ENCODE results near the gene PLXNA1.

PLXNA1 gene

GRCh38 chr3:126952983-126953660 is 29.8 kb upstream of the PLXNA1 start:
- no peak for DNase-seq (ENCODE audit: low spot score)

- DNase-seq (ENCODE audit: low spot score): no peak
Observed at GRCh38 chr3:126954141-126954842, 28.6 kb upstream of the PLXNA1 start.

DNA sequence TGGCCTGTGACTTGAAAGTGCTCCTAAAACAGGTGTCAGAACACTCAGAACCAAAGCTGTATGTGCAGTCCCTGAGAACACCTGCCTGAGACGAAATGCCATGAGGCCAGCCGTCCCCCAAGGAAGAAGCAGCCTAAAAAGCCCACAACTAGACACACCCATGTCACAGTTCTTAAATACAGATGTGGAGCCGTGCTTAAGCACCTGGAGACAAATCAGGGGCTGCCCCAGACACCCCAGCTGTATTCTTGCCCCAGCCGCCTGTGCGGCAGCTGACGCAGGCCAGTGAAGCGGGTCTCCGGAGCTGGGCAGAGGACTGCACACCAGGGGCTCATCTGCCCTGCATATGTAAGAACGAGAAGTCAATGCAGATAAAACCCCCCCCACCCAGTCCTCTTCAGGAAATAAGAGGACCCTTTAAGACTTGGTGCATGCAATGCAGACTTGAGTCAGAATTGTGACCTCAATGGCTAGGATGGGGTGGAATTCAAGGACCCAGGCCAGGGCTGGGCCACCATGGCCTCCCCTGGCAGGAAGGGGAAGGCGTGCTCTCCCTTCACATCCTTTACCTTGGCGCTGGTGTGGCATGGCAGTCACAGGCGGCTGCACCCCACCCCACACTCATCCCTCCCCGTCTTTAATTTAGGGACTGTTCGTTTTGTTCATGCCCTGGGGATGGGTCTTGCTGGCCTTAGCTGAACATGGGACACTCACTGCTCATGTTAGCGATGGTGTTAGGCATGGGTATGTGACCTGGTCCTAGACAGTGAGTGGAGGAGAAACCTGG is 27.7 kb upstream of the PLXNA1 start:
- no peak for DNase-seq (ENCODE audit: low spot score)

GRCh38 chr3:126956361-126956760 is 26.6 kb upstream of the PLXNA1 start:
- no peak for DNase-seq (ENCODE audit: low spot score)

GRCh38 chr3:126956866-126957650 is 25.9 kb upstream of the PLXNA1 start:
- DNase-seq (ENCODE audit: low spot score): no peak

- no peak for DNase-seq (ENCODE audit: low spot score)
Observed at GRCh38 chr3:126957776-126958637, 24.9 kb upstream of the PLXNA1 start.

- no peak for DNase-seq (ENCODE audit: low spot score)
Observed at GRCh38 chr3:126958638-126959085, 24.3 kb upstream of the PLXNA1 start.

DNA sequence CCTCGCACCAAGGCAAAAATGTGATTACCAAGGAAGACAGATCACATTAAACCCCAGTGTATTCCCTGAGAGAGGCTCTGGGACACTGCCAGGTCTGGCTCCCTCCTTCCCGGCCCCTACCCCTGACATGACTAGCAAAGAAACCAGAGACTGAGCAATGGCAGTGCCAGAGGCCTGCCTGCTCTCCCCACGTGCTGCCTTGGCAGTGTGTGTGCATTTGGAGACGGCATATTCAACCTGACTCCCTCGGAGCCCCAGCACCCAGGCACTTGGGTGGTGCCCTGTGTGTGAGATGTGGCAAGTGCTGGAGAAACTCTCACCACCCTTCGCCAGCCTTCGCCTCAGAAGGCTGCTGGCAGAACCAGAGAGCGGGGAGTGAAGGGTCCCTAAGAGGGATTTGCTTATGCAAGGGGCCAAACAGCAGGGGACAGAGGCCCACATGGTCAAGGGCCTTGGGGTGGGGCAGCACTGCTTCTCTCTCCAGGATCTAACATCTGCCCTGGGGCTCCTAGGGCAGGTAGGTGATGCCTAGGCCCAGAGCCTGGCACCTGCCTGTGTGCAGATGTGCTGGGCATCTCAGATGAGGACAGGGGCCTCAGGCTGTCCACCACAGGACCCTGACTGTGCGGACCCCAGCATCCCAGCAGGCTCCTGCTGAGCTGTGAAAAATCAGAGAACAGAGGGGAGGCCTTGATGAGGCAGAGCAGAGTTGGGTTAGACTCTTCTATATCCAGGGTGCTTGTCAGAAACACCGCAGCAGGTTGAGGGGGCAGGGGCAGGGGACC is 23.6 kb upstream of the PLXNA1 start:
- no peak for DNase-seq (ENCODE audit: low spot score)

GRCh38 chr3:126959921-126960603 is 22.9 kb upstream of the PLXNA1 start:
- no peak for DNase-seq (ENCODE audit: low spot score)

- no peak for DNase-seq (ENCODE audit: low spot score)
Observed at GRCh38 chr3:126960604-126960995, 22.3 kb upstream of the PLXNA1 start.

DNA sequence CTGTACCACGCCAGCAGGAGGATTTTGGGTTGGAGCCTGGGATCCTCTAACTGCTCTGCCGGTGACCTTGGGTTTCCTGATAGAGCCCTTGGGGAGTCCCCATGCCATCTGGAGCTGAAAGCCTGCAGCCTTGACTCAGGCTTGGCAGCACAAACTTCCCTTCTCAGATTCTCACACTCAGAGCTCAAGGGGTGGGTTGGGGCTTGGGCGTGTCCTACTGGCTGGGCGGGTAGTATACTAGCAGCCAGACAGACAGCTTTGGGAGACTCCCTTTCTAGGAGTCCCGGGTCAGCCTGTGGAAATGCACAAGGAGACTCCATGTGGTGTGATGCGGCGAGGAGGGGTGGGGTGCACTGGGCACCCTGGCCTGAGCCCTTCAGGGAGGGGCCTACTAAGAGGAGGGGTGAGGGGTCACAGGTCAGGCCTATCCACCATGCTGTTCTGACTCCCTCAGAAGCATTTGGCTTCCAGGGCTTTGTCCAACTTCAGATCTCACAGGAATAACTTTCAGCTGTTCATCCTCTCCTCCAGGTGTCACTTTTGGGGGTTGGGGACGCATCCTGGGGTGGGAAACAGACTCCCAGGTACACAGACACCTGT is 21.6 kb upstream of the PLXNA1 start:
- DNase-seq (ENCODE audit: low spot score): no peak

DNA sequence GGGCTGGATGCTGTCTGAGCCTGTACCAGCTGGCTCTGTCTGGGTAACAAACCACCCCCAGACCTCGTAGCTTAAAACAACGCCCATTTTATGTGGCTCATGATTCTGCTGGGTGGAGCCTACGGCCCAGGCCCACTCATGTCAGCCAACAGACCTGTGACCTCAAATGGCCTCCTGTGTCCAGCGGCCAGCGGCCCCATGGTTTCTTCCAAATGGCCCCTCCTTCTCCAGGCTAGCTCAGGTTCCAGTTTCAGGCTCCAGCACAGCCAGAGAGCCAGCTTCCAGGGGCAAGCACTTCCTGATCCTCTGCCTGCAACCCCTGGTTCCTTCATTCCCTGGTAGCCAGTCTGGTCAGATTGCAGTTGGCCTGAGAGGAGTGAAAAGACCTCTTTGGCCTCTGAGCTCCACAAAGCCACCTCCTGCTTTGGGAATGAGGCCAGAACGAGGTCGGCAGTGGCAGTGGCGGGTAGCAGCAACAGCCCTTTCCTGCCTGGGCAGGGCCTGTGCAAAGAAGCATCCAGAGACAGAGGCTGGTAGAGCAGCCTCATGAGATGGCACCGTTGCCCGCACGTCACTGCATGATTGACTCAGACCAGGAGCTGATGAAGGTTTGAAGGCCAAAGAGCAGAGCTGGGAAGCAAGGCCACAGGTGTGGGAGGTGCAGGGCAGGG is 21.0 kb upstream of the PLXNA1 start:
- no peak for DNase-seq (ENCODE audit: low spot score)

- DNase-seq (ENCODE audit: low spot score): no peak
Observed at GRCh38 chr3:126962756-126963155, 20.2 kb upstream of the PLXNA1 start.

DNA sequence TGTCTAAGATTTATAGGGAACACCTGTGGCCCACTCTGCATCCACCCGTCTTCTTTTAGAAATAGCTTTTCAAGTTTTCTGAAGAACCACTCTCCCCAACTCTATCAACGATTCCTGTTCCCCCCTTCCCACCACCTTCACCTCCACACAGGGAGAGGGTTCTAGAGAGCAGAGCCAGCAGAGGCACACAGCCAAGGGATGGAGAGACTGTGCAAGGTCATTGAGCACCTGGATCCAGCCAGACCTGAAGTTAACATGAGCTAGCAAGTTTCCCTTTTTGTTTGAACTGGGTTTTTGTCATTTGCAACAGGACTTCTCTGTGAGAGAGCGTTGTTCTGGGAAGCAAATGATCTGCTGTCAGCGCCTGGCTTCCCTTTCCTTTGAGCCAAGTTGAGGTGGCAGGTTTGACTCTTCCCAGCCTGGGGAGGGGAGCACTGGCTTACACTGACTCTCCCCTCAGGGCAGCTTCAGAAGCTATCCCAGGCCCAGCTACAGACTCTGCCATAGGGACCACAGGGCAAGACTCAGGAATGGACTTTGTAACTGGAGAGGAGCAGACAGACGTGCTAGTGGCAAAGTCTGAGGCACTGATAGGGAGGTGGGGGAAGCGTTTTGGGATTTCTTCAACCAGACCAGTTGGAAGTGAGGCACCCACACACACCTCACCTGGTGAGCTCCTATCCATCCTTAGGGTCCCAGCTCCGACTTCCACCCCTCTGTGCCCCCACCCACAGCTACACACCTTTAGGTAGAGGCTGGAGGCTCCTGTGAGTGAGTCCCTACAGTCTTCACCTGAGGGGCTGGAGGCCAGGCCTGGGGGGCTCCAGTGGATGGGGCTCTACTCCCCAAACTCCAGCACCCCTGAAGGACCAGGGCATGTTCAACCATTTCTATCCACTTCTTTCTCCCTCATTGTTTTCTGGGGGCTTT is 19.4 kb upstream of the PLXNA1 start:
- no peak for DNase-seq (ENCODE audit: low spot score)

DNA sequence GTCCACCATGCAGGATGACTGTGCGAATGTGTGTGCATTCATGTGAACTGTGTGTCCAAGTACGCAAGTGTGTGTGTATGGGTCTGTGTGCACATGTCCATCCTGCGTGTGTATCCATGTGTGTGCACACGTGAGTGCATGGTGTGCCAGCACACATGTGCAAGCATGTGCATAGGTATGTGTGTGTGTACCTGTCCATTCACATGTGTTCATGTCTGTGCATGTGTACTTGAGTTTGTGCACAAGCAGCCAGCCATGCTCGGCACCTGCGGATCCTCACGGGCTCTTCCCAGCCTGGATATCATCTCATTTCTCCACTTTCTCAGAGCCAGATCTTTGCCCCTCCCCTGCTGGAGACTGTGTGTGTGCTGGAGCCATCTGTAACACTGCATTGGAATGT is 18.7 kb upstream of the PLXNA1 start:
- DNase-seq (ENCODE audit: low spot score): no peak

DNA sequence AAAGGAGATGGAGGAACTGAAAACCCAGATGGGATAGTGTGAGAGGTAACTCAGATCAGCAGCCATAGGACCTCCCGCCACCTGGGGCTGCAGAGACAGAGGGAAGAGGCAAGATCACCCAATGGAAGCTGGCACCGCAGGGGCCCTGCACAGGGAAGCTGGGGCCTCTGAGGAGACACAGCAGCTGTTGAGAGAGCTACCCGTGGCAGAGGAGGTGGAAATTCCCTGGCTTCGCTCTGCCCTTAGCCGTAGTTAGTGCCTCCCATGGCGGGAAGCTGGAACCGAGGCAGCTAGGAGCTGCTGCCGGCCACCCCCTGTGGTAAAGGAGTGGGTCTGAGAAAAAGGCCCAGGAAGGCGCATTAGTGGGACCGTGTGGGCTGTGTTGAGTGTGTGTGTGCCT is 18.0 kb upstream of the PLXNA1 start:
- no peak for DNase-seq (ENCODE audit: low spot score)

GRCh38 chr3:126965526-126966080 is 17.3 kb upstream of the PLXNA1 start:
- DNase-seq (ENCODE audit: low spot score): no peak

Data from D341Med (cell line).